ENCODE results near the gene MYL5. TPM values are rescaled to one million over a fixed set of nuclear protein-coding genes. Genes with fewer than 3 reads are reported as not detected.

Gene MYL5
- total RNA-seq, 4 donors from 2014 or later: 16.0 to 37.7 (median 20.1) TPM

DNA sequence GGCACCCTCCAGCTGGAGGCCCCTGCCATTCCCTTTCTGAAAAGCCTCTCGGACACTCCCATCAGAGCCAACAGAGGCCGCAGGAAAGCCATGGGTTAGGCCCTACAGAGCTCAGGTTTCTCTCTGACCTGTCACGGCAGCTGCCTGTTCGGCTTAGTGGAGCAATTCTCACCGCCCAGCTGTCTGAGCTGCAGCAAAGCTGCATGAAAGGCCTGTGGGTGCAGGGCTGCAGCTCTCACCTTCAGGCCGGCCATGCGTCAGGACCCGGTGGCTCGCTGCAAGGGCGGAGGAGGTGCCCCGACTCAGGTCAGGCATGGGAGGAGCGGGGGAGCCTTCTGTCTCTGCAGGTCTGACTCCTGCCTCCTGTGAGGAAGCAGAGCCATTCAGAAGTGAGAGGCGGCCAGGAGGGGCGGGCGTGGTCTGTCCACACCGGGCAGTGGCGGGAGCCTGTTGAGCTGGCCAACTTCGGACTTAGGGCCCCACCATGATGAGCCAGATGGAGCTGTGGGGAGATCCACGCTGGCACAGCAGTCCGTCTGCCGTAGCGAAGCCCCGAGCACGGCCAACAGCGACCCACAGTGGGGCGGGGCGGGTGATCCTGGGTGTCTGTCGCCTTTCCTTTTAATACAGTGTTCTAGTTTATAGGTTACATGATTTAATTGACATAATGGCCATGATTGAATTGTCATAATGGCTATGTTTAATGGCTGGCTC, 25.6 kb upstream of the MYL5 start:
- TF ChIP-seq, protein P1, sequence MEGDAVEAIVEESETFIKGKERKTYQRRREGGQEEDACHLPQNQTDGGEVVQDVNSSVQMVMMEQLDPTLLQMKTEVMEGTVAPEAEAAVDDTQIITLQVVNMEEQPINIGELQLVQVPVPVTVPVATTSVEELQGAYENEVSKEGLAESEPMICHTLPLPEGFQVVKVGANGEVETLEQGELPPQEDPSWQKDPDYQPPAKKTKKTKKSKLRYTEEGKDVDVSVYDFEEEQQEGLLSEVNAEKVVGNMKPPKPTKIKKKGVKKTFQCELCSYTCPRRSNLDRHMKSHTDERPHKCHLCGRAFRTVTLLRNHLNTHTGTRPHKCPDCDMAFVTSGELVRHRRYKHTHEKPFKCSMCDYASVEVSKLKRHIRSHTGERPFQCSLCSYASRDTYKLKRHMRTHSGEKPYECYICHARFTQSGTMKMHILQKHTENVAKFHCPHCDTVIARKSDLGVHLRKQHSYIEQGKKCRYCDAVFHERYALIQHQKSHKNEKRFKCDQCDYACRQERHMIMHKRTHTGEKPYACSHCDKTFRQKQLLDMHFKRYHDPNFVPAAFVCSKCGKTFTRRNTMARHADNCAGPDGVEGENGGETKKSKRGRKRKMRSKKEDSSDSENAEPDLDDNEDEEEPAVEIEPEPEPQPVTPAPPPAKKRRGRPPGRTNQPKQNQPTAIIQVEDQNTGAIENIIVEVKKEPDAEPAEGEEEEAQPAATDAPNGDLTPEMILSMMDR (IDR thresholded peaks at IDR 0.05; ENCODE audit: low read depth): no peak

DNA sequence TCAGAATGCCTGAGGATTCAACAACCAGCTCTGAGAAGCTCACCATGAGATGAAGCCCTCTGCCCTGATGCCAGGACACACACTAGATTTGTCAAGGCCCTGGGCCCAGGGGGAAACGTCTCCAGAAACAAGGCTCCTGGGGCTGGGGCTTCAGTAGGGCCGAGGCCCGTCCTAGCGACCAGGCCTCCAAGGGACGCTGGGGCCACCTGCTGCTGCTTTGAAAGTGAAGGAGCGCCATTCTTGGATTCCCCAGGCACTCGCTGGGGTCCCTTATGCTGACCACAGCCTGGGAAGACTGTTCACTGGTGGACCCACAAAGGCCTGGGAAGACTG, 25.1 kb upstream of the MYL5 start:
- TF ChIP-seq, protein P1 (IDR thresholded peaks at IDR 0.05; ENCODE audit: low read depth): no peak

DNA sequence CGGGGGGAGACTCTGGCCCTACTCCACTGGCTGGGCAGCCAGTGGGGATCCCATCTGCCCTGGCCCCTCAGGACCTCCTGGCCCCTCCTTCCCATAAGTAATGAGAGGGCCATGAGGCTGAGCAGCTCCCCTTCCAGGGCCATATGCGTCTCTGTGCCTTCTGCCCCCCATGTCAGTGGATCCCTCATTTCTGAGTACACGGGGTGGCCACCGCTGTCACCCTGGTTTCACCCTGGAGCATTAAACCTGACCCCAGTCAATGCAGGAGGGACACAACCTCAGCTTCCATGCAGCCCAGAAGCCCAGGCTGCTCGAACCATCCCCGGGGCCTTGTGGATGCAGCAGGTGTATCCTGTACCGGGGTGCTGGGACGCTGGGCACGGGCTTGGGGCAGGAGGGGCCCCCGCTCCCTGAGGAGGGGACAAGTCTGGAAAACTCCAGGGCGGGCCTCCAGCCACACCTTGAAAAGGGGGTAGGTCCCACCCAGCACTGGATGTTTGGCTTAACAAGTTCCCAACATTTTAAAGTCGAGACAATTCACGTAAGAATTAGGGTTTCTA, 24.5 kb upstream of the MYL5 start:
- TF ChIP-seq, protein P1 (IDR thresholded peaks at IDR 0.05; ENCODE audit: low read depth): no peak

DNA sequence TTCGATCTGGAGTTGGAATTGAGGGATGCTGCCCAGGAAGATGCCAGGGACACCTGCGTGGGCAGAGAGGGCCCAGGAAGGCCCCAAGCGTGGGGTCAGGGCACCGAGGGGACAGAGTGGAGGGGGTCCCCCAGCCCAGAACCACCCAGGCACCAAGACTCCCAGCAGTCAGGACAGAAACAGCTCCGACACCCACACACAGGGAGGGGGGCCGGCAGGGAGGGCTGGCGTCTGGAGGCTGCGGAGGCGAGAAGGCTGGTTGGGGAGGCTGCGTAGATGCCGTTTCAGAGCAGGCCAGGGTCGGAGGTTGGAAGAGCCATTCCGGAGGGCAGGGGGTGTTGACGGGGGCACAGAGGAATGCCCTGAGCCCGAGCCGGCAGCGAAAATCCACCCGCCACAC, 23.9 kb upstream of the MYL5 start:
- TF ChIP-seq, protein P1 (IDR thresholded peaks at IDR 0.05; ENCODE audit: low read depth): no peak

DNA sequence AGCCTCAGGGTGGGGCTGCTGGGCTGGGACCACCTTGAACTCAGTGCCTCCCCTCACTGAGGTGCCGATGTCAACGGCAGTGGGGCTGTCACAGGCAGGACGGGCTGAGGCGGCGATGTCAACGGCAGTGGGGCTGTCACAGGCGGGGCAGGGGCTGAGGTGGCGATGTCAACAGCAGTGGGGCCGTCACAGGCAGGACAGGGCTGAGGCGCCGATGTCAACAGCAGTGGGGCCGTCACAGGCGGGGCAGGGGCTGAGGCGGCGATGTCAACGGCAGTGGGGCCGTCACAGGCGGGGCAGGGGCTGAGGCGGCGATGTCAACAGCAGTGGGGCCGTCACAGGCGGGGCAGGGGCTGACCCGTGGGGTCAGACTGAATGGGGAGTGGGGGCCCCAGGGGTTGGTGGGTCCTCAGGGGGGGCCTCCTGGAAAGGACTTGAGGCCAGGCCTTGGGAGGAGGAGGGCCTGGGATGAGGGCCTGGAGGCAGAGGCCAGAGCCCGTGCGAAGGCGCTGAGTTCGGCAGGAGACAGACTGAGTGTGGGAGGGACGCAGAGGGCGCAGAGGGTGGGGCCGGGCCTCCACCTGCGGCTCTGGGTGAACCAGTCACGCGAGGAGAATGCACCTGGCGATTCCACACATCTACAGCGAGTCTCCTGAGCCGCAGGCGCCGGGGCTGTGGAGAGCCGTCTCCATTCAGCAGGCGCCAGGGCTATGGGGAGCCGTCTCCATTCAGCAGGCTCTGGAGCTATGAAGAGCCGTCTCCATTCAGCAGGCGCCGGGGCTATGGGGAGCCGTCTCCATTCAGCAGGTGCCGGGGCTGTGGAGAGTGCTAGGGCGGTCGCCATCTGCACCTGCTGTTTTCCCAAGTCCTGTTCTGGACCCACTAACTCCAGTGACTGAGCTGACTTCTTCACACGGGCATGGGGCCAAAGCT, 23.1 kb upstream of the MYL5 start:
- TF ChIP-seq, protein P1 (IDR thresholded peaks at IDR 0.05; ENCODE audit: low read depth): no peak

DNA sequence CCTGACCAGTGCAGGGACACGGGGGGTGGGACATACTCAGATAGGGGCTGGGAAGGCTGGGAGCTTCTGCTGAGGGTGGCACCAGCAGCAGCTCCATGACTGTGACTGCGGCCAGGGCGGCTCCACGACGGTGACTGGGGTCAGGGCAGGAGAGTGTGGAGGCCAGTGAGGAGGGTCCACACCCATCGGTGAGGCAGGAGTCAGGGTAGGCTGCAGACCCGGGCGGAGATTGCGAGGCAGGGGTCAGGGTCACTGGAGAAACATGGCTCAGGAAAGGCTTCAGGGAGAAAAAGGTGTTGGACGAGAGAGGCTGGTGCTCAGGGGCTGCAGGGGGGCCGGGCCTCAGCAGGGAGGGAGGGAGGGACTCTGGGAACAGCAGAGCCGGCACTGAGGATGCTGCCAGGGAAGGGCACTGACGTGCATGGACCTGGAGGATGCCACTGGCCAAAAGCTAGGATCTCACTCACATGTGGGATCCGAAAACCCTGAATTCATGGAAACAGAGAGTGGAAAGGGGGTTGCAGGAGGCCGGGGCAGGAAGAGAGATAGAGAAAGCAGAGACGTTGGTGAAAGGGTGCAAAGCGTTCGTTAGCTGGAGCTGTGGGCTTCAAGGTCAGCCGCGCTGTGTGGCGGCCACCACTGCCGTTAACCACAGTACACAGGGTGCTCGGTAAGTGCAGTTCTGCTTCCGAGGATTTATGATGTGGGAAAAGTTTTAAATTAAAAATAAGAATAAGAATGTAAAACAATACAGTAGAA, 22.3 kb upstream of the MYL5 start:
- TF ChIP-seq, protein P1 (IDR thresholded peaks at IDR 0.05; ENCODE audit: low read depth): no peak
